Measurements from ENCODE around the gene HSP90AA1. TPM values are rescaled to one million over a fixed set of nuclear protein-coding genes. Genes with fewer than 3 reads are reported as not detected.
"Not testable (repeated sequence)": the region's sequence is repeated elsewhere in the genome, so short reads cannot be mapped to it uniquely, and the experiment has no call there.

The HSP90AA1 gene
- total RNA-seq, 1 experiment from 2014 or later: 1,931 TPM

- peak overlapping the region; percentile 70 for H3K27ac ChIP-seq
- POLR2A ChIA-PET (ENCODE audit: unreplicated experiment): interaction anchor here (0.6 kb wide), 1 partner anchor 9 kb away, joined by 4 read pairs; no protein-coding TSS in a partner anchor
- no peaks in the 10 kb centered on the region for H3K27me3 ChIP-seq (ENCODE audit: insufficient read depth, low read depth)
- no TSS peak for BruUV-seq (replicated peaks)
- H3K4me1 ChIP-seq (replicated peaks; ENCODE audit: insufficient read depth): peaks cover 47% of the 10 kb centered on the region
- intact Hi-C loops (cut with micrococcal nuclease; ENCODE audit: unreplicated experiment): loop anchor here (10.0 kb wide), 1 partner anchor 1254 kb away; the partner anchor contains the start of gene EIF5
- no peaks in the 10 kb centered on the region for H3K9me2 ChIP-seq (ENCODE audit: insufficient read depth)
- peaks cover 71% of the 10 kb centered on the region for H3K36me3 ChIP-seq (ENCODE audit: low read depth)
- H3K4me2 ChIP-seq: no peak overlapping the region
- TF ChIP-seq EZH2 (IDR thresholded peaks at IDR 0.05; ENCODE audit: low read depth): no peak
- TF ChIP-seq CTCF (conservative IDR thresholded peaks at IDR 0.05): no peak
- peaks cover 91% of the 10 kb centered on the region for H3F3A ChIP-seq (ENCODE audit: insufficient read depth, low read depth)
- H3K4me3 ChIP-seq: no peak overlapping the region
- H3K9me3 ChIP-seq (ENCODE audit: insufficient read depth, low read depth): no peaks in the 10 kb centered on the region
- H2AFZ ChIP-seq: no peak overlapping the region
- DNase-seq: no peak
- peaks cover 54% of the 10 kb centered on the region for H3K79me2 ChIP-seq (ENCODE audit: low read depth)
- peaks cover 57% of the 10 kb centered on the region for H4K20me1 ChIP-seq (ENCODE audit: insufficient read depth)
- CTCF ChIA-PET: no interaction called here
Observed at GRCh38 chr14:102080183-102081080, 6.4 kb downstream of the HSP90AA1 start.

- Histone ChIP-seq H3K9me2 (ENCODE audit: insufficient read depth) (no peaks in the 10 kb centered on the region), H3K27me3 (ENCODE audit: insufficient read depth, low read depth) (no peaks in the 10 kb centered on the region), H2AFZ (no peak overlapping the region), H3K4me3 (no peak overlapping the region), H4K20me1 (ENCODE audit: insufficient read depth) (peaks cover 49% of the 10 kb centered on the region), H3K36me3 (ENCODE audit: low read depth) (peaks cover 63% of the 10 kb centered on the region), H3F3A (ENCODE audit: insufficient read depth, low read depth) (peaks cover 91% of the 10 kb centered on the region), H3K9me3 (ENCODE audit: insufficient read depth, low read depth) (no peaks in the 10 kb centered on the region), H3K4me1 (replicated peaks; ENCODE audit: insufficient read depth) (peaks cover 39% of the 10 kb centered on the region), H3K27ac (peak overlapping the region; percentile 3), H3K4me2 (no peak overlapping the region), H3K79me2 (ENCODE audit: low read depth) (peaks cover 46% of the 10 kb centered on the region)
- TF ChIP-seq CTCF (conservative IDR thresholded peaks at IDR 0.05) (no peak), EZH2 (IDR thresholded peaks at IDR 0.05; ENCODE audit: low read depth) (no peak)
- ChIA-PET CTCF (no interaction called here), POLR2A (ENCODE audit: unreplicated experiment) (no interaction called here)
- intact Hi-C loops (cut with micrococcal nuclease; ENCODE audit: unreplicated experiment): no loop called here
- DNase-seq: no peak
- BruUV-seq (replicated peaks): no TSS peak
Observed at GRCh38 chr14:102079700-102079979, 7.2 kb downstream of the HSP90AA1 start.

GRCh38 chr14:102078831-102079699, 7.8 kb downstream of the HSP90AA1 start:
- Histone ChIP-seq H3K4me2 (no peak overlapping the region), H3K27ac (peak overlapping the region; percentile 3), H4K20me1 (ENCODE audit: insufficient read depth) (peaks cover 43% of the 10 kb centered on the region), H3K9me2 (ENCODE audit: insufficient read depth) (no peaks in the 10 kb centered on the region), H3K79me2 (ENCODE audit: low read depth) (peaks cover 40% of the 10 kb centered on the region), H3K4me3 (no peak overlapping the region), H3K4me1 (replicated peaks; ENCODE audit: insufficient read depth) (peaks cover 33% of the 10 kb centered on the region), H3K9me3 (ENCODE audit: insufficient read depth, low read depth) (no peaks in the 10 kb centered on the region; the same call in 1 of the 2 replicates), H3F3A (ENCODE audit: insufficient read depth, low read depth) (peaks cover 91% of the 10 kb centered on the region), H3K27me3 (ENCODE audit: insufficient read depth, low read depth) (no peaks in the 10 kb centered on the region), H2AFZ (no peak overlapping the region), H3K36me3 (ENCODE audit: low read depth) (peaks cover 57% of the 10 kb centered on the region)
- CTCF ChIA-PET: interaction anchor here (0.6 to 0.7 kb wide), 2 partner anchors 16 to 119 kb away, joined by 3 to 8 read pairs; no protein-coding TSS in a partner anchor
- no peak for DNase-seq
- POLR2A ChIA-PET (ENCODE audit: unreplicated experiment): interaction anchor here (0.5 to 0.9 kb wide), 4 partner anchors 9 to 51 kb away, joined by 3 to 6 read pairs (median 4); no protein-coding TSS in a partner anchor
- TF ChIP-seq CTCF (conservative IDR thresholded peaks at IDR 0.05): no peak
- no peak for TF ChIP-seq EZH2 (IDR thresholded peaks at IDR 0.05; ENCODE audit: low read depth)
- BruUV-seq (replicated peaks): no TSS peak
- intact Hi-C loops (cut with micrococcal nuclease; ENCODE audit: unreplicated experiment): no loop called here

- CTCF ChIA-PET: interaction anchor here (0.6 to 0.7 kb wide), 2 partner anchors 15 to 118 kb away, joined by 3 to 8 read pairs; no protein-coding TSS in a partner anchor
- DNase-seq: not testable (repeated sequence)
Observed at GRCh38 chr14:102078361-102078791, 8.5 kb downstream of the HSP90AA1 start.

More at GRCh38 chr14:102078361-102078791, 8.5 kb downstream of the HSP90AA1 start:
- H2AFZ ChIP-seq; H3K4me2 ChIP-seq; H3K9me3 ChIP-seq (ENCODE audit: insufficient read depth, low read depth); H3K27me3 ChIP-seq (ENCODE audit: insufficient read depth, low read depth); H3K27ac ChIP-seq; BruUV-seq (replicated peaks); H3K4me3 ChIP-seq; intact Hi-C loops (cut with micrococcal nuclease; ENCODE audit: unreplicated experiment); H3K9me2 ChIP-seq (ENCODE audit: insufficient read depth): not testable (repeated sequence)
- Histone ChIP-seq H3K36me3 (ENCODE audit: low read depth) (peaks cover 50% of the 10 kb centered on the region), H3F3A (ENCODE audit: insufficient read depth, low read depth) (peaks cover 90% of the 10 kb centered on the region), H4K20me1 (ENCODE audit: insufficient read depth) (peaks cover 36% of the 10 kb centered on the region), H3K4me1 (replicated peaks; ENCODE audit: insufficient read depth) (peaks cover 26% of the 10 kb centered on the region), H3K79me2 (ENCODE audit: low read depth) (peaks cover 33% of the 10 kb centered on the region)
- POLR2A ChIA-PET (ENCODE audit: unreplicated experiment): interaction anchor here (0.5 to 0.9 kb wide), 4 partner anchors 10 to 50 kb away, joined by 4 to 6 read pairs (median 4); no protein-coding TSS in a partner anchor
